Fibroblast of the aortic adventitia (primary cell): Measurements from ENCODE around the gene TENT4A. TPM values are rescaled to one million over a fixed set of nuclear protein-coding genes. Genes with fewer than 3 reads are reported as not detected.

Source experiments
- DNase-seq: peaks from one replicate; pipeline ENCODE4 v3.0.0-alpha.2; 2010; ENCODE audit warnings: low read depth
- H3K4me3 ChIP-seq: 2 replicates; pipeline ENCODE4 v1.5.1; 2011; ENCODE audit warnings: low read depth, mild to moderate bottlenecking, control low read depth, low read length, moderate library complexity
- total RNA-seq: library from RNA; depleted of rRNA; stranded (reverse); fragments of >200 nt; gene quantifications from 2 replicates; pipeline ENCODE4 v1.2.3, GENCODE V29; 2012; ENCODE audit warnings: low replicate concordance
- TF ChIP-seq, protein P1 (sequence below): IDR thresholded peaks from 2 replicates; pipeline ENCODE4 v1.5.1; 2011; ENCODE audit warnings: mild to moderate bottlenecking, low read length, control low read depth, inconsistent platforms; ENCODE audit not compliant: insufficient read depth

The TENT4A gene
- total RNA-seq, 1 donor: 21.4 TPM

DNA sequence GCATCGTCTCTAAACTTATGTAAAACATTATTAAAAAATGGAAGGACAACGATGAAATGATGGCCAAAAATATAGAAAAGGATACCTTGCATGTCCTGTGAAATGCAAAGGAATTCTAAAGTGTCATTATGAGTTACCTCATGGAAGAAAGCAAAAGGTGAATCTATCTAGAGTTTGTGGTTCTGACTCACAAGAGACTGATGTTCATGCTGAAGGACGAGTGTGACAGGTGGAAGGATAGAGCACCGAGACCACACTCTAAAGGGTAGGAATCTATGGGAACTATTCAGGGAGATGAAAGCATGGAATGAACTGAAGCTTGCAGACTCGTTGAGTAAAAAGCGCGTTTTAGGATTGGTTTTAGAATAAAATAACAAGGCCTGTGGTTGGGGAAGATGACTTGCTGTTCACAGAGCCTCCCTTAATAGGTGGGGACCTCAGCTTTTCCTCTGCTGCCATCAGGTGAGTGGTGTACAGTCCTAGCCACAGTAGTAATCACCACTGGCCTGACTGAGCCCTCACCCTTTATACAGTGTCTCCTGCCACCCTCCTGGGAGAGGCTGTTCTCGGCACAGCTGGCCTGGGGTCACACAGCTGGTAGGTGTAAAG lies 11.2 kb downstream of the TENT4A start:
- TF ChIP-seq, protein P1, sequence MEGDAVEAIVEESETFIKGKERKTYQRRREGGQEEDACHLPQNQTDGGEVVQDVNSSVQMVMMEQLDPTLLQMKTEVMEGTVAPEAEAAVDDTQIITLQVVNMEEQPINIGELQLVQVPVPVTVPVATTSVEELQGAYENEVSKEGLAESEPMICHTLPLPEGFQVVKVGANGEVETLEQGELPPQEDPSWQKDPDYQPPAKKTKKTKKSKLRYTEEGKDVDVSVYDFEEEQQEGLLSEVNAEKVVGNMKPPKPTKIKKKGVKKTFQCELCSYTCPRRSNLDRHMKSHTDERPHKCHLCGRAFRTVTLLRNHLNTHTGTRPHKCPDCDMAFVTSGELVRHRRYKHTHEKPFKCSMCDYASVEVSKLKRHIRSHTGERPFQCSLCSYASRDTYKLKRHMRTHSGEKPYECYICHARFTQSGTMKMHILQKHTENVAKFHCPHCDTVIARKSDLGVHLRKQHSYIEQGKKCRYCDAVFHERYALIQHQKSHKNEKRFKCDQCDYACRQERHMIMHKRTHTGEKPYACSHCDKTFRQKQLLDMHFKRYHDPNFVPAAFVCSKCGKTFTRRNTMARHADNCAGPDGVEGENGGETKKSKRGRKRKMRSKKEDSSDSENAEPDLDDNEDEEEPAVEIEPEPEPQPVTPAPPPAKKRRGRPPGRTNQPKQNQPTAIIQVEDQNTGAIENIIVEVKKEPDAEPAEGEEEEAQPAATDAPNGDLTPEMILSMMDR: no peak
- DNase-seq: no peak
- no peak overlapping the region for H3K4me3 ChIP-seq

DNA sequence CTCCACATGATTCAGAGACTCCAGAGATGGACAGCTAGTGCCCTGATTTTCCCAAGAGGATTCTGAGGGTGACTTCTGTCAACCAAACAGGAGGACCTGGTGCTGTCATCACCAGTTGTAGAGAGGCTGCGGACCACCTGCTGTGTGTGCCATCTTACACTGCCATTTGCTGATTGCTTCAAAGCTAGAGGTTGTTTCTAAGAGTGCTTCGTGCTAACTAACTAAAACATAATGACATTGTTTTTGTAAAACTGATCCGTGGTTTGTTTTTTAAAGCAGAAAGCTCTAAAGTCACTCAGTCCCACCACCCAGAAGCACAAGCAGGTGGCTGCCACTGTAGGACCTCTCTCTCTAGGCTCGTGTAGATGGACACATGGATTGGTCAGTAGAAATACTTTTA lies 12.2 kb downstream of the TENT4A start:
- TF ChIP-seq, protein P1: no peak
- no peak for DNase-seq

DNA sequence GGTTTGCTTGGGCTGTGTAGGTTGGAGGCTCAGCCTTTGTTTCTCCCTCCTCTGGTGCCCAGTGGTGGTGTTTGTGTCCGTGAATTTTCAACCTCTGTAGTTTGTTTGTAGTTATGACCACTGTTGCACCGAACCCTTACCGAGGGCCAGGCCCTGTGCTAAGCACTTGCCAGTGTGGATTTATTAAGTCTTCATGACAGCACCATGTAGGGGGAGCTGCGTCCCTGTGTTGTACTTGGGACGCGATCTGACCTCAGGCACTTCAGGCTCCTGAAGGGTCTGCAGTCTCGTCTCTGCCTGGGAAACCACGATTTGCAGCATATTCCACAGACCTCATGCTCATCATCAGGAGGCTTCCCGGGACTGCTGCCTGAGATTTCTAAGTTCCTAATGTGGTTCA lies 12.8 kb downstream of the TENT4A start:
- no peak overlapping the region for H3K4me3 ChIP-seq
- DNase-seq: no peak
- TF ChIP-seq, protein P1: no peak

More for the DNA sequence above, 12.2 kb downstream of the TENT4A start:
- H3K4me3 ChIP-seq: no peak overlapping the region

DNA sequence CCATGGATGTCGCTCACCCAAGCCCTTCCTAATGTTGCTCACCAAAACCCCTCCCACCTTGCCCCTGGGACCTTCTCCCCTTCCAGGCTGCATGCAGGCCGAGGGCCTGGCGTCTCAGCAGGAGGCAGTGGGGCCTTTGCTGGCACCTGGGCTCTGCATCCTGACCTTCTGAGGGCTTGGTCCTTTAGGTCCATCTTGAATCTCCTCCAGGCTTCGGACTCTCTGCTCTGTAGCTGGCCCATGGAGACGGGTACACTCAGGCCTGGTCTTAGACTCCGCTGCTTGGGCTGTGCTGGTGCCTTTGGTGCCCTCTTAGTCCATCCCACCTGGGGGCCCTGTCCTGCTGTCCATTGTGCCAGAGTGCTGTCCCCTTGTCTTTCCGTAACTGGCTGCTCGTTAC lies 14.0 kb downstream of the TENT4A start:
- TF ChIP-seq, protein P1: no peak
- no peak overlapping the region for H3K4me3 ChIP-seq
- no peak for DNase-seq

DNA sequence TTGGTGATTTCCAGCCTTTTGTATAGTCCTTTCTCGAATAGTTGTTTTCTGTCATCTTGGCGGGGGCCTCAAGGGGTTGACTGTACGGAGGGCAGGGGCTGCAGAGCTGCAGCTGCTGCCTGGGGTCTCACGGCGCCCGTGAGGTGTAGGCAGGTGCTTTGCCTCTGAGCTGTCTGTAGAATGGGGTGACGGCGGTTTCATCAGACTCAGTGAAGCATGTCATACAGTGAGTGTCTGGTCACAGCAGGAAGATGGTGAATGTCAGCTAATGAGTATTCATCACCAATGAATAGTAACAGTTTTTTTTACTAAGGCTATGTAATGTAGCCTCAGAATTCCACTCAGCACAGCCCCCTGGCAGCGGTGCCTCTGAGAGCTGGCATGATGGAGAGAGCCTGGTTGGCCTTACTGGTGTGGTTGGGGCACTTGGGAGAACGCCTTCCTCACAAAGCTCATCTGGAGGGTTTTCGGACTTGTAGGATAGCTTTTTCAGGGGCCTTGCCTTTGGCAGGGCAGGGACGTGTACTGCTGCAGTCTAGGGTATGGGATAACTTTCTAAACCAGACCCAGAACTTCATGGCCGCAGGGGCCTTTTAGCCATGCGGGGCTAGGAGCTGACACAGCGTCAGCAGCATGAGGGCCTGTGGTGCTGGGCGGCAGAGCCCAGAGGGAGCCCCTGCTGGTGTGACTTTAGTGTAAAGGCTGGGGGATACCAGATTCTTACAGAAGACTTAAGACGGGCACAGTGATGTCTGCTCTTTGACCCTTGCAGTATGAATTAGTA lies 15.0 kb downstream of the TENT4A start:
- TF ChIP-seq, protein P1: no peak
- no peak for DNase-seq

DNA sequence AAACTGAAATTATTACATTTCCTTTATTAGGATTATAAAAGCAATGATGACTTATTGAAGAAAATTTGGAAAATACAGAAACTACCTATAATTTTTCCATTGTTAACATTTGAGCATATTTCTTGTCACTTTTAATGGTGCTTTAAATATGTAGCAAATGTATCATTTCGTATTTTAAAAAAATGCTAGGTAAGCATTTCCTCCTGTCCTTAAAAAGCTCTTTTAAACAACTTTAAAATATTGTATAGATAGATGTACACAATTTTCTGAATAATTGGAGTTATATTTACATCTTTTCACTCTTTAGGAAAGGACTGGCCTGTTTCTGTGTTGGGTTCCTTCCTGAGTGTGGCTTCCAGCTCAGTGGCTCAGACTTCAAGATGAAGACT lies 15.6 kb downstream of the TENT4A start:
- TF ChIP-seq, protein P1: no peak
- DNase-seq: no peak
- no peak overlapping the region for H3K4me3 ChIP-seq

More for the DNA sequence above, 15.0 kb downstream of the TENT4A start:
- no peak overlapping the region for H3K4me3 ChIP-seq
